ENCODE measurements around the gene CST9L. TPM values are rescaled to one million over a fixed set of nuclear protein-coding genes. Genes with fewer than 3 reads are reported as not detected.

Gene CST9L, protein sequence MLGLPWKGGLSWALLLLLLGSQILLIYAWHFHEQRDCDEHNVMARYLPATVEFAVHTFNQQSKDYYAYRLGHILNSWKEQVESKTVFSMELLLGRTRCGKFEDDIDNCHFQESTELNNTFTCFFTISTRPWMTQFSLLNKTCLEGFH
- not detected for total RNA-seq
- long read RNA-seq = 0 reads

DNA sequence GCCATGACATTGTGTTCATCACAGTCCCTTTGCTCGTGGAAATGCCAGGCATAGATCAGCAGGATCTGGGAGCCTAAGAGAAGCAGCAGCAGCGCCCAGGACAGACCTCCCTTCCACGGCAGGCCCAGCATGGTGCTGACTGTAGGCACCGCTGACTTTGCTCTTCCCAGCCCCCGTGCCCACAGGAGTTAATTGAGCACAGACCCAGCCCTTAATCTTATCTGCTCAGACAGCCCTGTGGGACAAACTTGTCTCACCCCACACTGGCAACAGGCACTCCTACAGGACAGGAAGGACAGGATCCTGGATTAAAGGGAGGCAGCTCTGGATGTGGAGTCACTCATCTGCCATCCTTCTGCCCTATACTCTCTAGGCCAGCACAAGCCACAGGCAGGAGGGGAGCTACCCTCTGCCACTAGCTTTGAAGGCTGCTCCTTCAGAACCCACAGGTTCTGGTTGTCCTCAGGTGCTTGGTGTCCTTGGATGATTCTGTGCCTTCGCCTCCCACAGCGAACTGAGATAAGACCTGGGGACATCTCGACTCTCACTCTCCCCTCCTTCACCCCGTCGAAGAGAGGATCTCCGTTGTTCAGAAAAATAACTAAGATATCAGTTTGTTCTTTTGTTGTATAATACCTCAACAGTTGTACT lies at the start of gene CST9L:
TSS of gene CST9L (minus strand) at position 165 of the 651 bp plus-strand sequence. CDS start at position 131, 34 bp downstream.
- intact Hi-C loops (cut with DNase I) = no loop called here
- Histone ChIP-seq H3K9me3 (no peaks in the 10 kb centered on the region), H3K27ac (no peak within 1 kb of the TSS), H3K4me3 (no peak within 1 kb of the TSS), H3K4me1 (no peaks in the 10 kb centered on the region), H3K27me3 (ENCODE audit: low read depth) (peaks cover 3% of the 10 kb centered on the region), H3K36me3 (no peaks in the 10 kb centered on the region)
- ATAC-seq = no peak
- TF ChIP-seq, protein P1, sequence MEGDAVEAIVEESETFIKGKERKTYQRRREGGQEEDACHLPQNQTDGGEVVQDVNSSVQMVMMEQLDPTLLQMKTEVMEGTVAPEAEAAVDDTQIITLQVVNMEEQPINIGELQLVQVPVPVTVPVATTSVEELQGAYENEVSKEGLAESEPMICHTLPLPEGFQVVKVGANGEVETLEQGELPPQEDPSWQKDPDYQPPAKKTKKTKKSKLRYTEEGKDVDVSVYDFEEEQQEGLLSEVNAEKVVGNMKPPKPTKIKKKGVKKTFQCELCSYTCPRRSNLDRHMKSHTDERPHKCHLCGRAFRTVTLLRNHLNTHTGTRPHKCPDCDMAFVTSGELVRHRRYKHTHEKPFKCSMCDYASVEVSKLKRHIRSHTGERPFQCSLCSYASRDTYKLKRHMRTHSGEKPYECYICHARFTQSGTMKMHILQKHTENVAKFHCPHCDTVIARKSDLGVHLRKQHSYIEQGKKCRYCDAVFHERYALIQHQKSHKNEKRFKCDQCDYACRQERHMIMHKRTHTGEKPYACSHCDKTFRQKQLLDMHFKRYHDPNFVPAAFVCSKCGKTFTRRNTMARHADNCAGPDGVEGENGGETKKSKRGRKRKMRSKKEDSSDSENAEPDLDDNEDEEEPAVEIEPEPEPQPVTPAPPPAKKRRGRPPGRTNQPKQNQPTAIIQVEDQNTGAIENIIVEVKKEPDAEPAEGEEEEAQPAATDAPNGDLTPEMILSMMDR (IDR thresholded peaks at IDR 0.05) = no peak
- no peak for DNase-seq

DNA sequence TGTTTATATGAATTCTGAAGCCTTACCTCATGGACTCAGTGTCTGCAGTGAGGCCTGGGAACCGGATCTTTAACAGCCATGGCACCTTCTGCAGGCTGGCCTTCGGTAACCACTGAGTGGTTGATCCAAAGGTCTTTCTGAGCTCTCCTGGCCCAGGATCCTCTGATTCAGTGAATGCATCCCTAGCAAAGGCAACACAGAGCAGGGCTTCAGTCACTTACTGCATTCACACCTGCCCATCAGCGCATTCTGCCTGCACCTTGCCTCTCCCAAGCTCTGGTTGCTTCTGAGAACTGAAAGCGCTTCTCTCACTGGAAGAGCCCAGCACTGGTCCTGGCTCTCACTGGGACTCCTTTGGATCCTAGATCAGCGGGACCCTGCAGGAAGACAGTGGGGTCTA lies 45.9 kb upstream of the CST9L start:
- ATAC-seq = no peak
- no peak overlapping the region for H3K27ac ChIP-seq
- no peak for DNase-seq
- H3K27me3 ChIP-seq (ENCODE audit: low read depth) = no peaks in the 10 kb centered on the region
- TF ChIP-seq, protein P1 (IDR thresholded peaks at IDR 0.05) = no peak
- H3K9me3 ChIP-seq = no peaks in the 10 kb centered on the region
- no peaks in the 10 kb centered on the region for H3K36me3 ChIP-seq
- no peak overlapping the region for H3K4me3 ChIP-seq
- no peaks in the 10 kb centered on the region for H3K4me1 ChIP-seq
- intact Hi-C loops (cut with DNase I) = no loop called here

GRCh38 chr20:23613676-23614075 lies 45.4 kb upstream of the CST9L start:
- no peaks in the 10 kb centered on the region for H3K4me1 ChIP-seq
- no peak overlapping the region for H3K4me3 ChIP-seq
- H3K36me3 ChIP-seq = no peaks in the 10 kb centered on the region
- no peaks in the 10 kb centered on the region for H3K9me3 ChIP-seq
- DNase-seq = no peak
- intact Hi-C loops (cut with DNase I) = no loop called here
- TF ChIP-seq, protein P1 (IDR thresholded peaks at IDR 0.05) = no peak
- no peaks in the 10 kb centered on the region for H3K27me3 ChIP-seq (ENCODE audit: low read depth)
- ATAC-seq = peak in 1 of 2 donors; percentile 21
- no peak overlapping the region for H3K27ac ChIP-seq

DNA sequence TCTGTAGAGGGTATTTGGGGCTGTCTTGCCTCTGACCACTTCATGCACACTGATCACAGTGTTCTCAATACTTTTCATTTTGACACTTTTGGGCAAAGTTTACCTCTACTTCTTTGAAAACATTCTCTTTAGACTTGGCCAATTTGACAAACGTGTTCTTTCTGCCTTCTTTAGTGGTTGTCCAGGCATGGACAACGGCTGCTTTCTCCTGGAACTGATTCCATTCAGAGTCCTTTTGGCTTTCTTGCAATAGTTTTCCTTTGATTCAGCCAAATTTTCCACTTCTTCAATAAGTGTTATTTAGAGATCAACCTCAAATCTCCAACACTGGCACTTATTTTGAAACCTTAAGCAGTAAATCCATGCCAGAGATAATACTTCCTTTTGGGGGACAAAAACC lies 44.1 kb upstream of the CST9L start:
- Histone ChIP-seq H3K4me3 (no peak overlapping the region), H3K36me3 (no peaks in the 10 kb centered on the region), H3K27ac (no peak overlapping the region), H3K27me3 (ENCODE audit: low read depth) (no peaks in the 10 kb centered on the region), H3K9me3 (no peaks in the 10 kb centered on the region), H3K4me1 (no peaks in the 10 kb centered on the region)
- DNase-seq (no peak), ATAC-seq (no peak)
- intact Hi-C loops (cut with DNase I) = no loop called here
- TF ChIP-seq, protein P1 (IDR thresholded peaks at IDR 0.05) = no peak

- H3K4me1 ChIP-seq = no peaks in the 10 kb centered on the region
- TF ChIP-seq, protein P1 (IDR thresholded peaks at IDR 0.05) = no peak
- H3K27me3 ChIP-seq (ENCODE audit: low read depth) = no peaks in the 10 kb centered on the region
- intact Hi-C loops (cut with DNase I) = no loop called here
- no peak for DNase-seq
- no peak overlapping the region for H3K27ac ChIP-seq
- ATAC-seq = no peak
- no peaks in the 10 kb centered on the region for H3K9me3 ChIP-seq
- H3K4me3 ChIP-seq = no peak overlapping the region
- H3K36me3 ChIP-seq = no peaks in the 10 kb centered on the region
Measured at GRCh38 chr20:23609486-23610109, 41.3 kb upstream of the CST9L start.

Measured in lower lobe of right lung (tissue), 2 donors.